GM12878 (cell line): Measurements from ENCODE around the gene SLC26A11. TPM values are rescaled to one million over a fixed set of nuclear protein-coding genes. Genes with fewer than 3 reads are reported as not detected.
A peak's percentile ranks its signal among the peaks of the same experiment; 100 is the strongest.

ENCODE experiments used
- ATAC-seq: fragments of 200-7000 bp; cut with Tn5 transposase; 3 replicates; pipeline ENCODE4 v1.9.1; 2020; ENCODE audit warnings: mild to moderate bottlenecking, moderate library complexity
- Bru-seq: library from RNA; stranded (reverse); fragments of 400-500 nt; gene quantifications from one replicate; lab custom pipeline; 2021; lab: Mats Ljungman, UMichigan
- BruChase-seq, 2 experiments: library from RNA; stranded (reverse); fragments of 400-500 nt; gene quantifications; one replicate each; lab custom pipeline; 2021; lab: Mats Ljungman, UMichigan
- BruUV-seq: library from RNA; stranded (reverse); fragments of 400-500 nt; replicated peaks from 2 replicates; lab custom pipeline; 2021; lab: Mats Ljungman, UMichigan
- CTCF ChIA-PET: fragments of 300-600 bp; sonication (Branson Sonifier 250); formaldehyde crosslinking; extraction: SDS; loops from one replicate; lab custom pipeline; 2021; ENCODE audit warnings: inconsistent platforms; lab: Yijun Ruan, JAX
- POLR2A ChIA-PET: fragments of 350-600 bp; formaldehyde crosslinking; extraction: SDS; loops from one replicate; lab custom pipeline; 2021; ENCODE audit warnings: inconsistent platforms; lab: Charles Lee
- RAD21 ChIA-PET: fragments of 300-600 bp; sonication (Branson Sonifier 250); formaldehyde crosslinking; loops from one replicate; lab custom pipeline; 2023; ENCODE audit warnings: antibody characterized with exemption; ENCODE audit not compliant: unreplicated experiment; lab: Charles Lee
- SMC1A ChIA-PET: fragments of 300-600 bp; sonication (Branson Sonifier 250); formaldehyde crosslinking; loops from one replicate; lab custom pipeline; 2023; ENCODE audit not compliant: unreplicated experiment, uncharacterized antibody; lab: Charles Lee
- DNase-seq: peaks from one replicate; pipeline ENCODE4 v3.0.0-alpha.2; 2011; ENCODE audit warnings: low read depth, low spot score
- FAIRE-seq: peaks from 3 replicates; lab custom pipeline; 2011; peaks lifted over from hg19 to GRCh38; lab: Jason Lieb, UNC
- H2AFZ ChIP-seq: 2 replicates; pipeline ENCODE4 v1.6.0; 2011; ENCODE audit warnings: low read depth, low read length, control low read depth; ENCODE audit not compliant: control insufficient read depth
- H3K27ac ChIP-seq: 2 replicates; pipeline ENCODE4 v1.5.1; 2011; ENCODE audit warnings: control low read depth; ENCODE audit not compliant: control insufficient read depth, insufficient read depth
- H3K27me3 ChIP-seq, 2 experiments: replicated peaks in 1 of 2; 2 replicates each; pipeline versions ENCODE4 v1.6.0 to v1.6.1; 2011; ENCODE audit warnings: low read length in 1 of 2; ENCODE audit not compliant: control insufficient read depth in 2 of 2, insufficient read depth in 2 of 2
- H3K36me3 ChIP-seq, 2 experiments: 2 replicates each; pipeline ENCODE4 v1.5.1; 2011; ENCODE audit warnings: low read length in 1 of 2; ENCODE audit not compliant: control insufficient read depth in 2 of 2, insufficient read depth in 2 of 2
- H3K4me1 ChIP-seq: 2 replicates; pipeline ENCODE4 v1.6.1; 2011; ENCODE audit warnings: mild to moderate bottlenecking, low read length, moderate library complexity, mixed read lengths; ENCODE audit not compliant: control insufficient read depth, insufficient read depth
- H3K4me2 ChIP-seq: 2 replicates; pipeline ENCODE4 v1.6.0; 2011; ENCODE audit warnings: control low read depth; ENCODE audit not compliant: control insufficient read depth, insufficient read depth
- H3K4me3 ChIP-seq: fragments of 200-600 bp; sonication (generic); 2 replicates; pipeline ENCODE4 v1.5.1; 2016
- H3K79me2 ChIP-seq: 2 replicates; pipeline ENCODE4 v1.6.0; 2011; ENCODE audit warnings: low read length; ENCODE audit not compliant: control insufficient read depth, insufficient read depth
- H3K9ac ChIP-seq: 2 replicates; pipeline ENCODE4 v1.8.0; 2011; ENCODE audit warnings: low read length, control low read depth, mixed read lengths; ENCODE audit not compliant: control insufficient read depth, insufficient read depth
- H3K9me3 ChIP-seq: replicated peaks from 3 replicates; pipeline ENCODE4 v1.5.1; 2011; ENCODE audit warnings: mild to moderate bottlenecking, low read length; ENCODE audit not compliant: control insufficient read depth, insufficient read depth
- H4K20me1 ChIP-seq: 2 replicates; pipeline ENCODE4 v1.6.0; 2011; ENCODE audit not compliant: control insufficient read depth, insufficient read depth
- BHLHE40 ChIP-seq, 2 experiments: fragments of 450-650 bp in 1 of 2; IDR thresholded peaks; 2 replicates each; pipeline ENCODE4 v1.6.1; 2011 to 2017; ENCODE audit warnings: low read depth in 2 of 2, borderline replicate concordance in 1 of 2, improper control_type of control experiment in 1 of 2, low read length in 1 of 2, mild to moderate bottlenecking in 1 of 2
- HDAC6 ChIP-seq: fragments of 200-600 bp; sonication (generic); IDR thresholded peaks from one replicate; pipeline ENCODE4 v1.8.0; 2017; ENCODE audit warnings: antibody characterized with exemption; ENCODE audit not compliant: unreplicated experiment
- IRF3 ChIP-seq: fragments of 450-650 bp; IDR thresholded peaks from 2 replicates; pipeline ENCODE4 v1.6.1; 2014; ENCODE audit warnings: mild to moderate bottlenecking
- LARP7 ChIP-seq: fragments of 450-650 bp; IDR thresholded peaks from 2 replicates; pipeline ENCODE4 v1.6.1; 2017; ENCODE audit warnings: mild to moderate bottlenecking
- MEF2B ChIP-seq: fragments of 450-650 bp; IDR thresholded peaks from 2 replicates; pipeline ENCODE4 v1.6.1; 2018; ENCODE audit warnings: mild to moderate bottlenecking, moderate library complexity; ENCODE audit not compliant: partially characterized antibody, poor library complexity, severe bottlenecking
- MTA3 ChIP-seq: IDR thresholded peaks from 2 replicates; pipeline ENCODE4 v1.6.1; 2012; ENCODE audit warnings: low read length, inconsistent platforms, borderline replicate concordance
- PAX8 ChIP-seq: fragments of 450-650 bp; IDR thresholded peaks from 2 replicates; pipeline ENCODE4 v1.6.1; 2017; ENCODE audit warnings: mild to moderate bottlenecking, moderate library complexity
- POLR2A ChIP-seq: IDR thresholded peaks from 2 replicates; pipeline ENCODE4 v1.6.1; 2011; ENCODE audit warnings: low read depth, mild to moderate bottlenecking, low read length
- POLR2AphosphoS5 ChIP-seq: IDR thresholded peaks from 2 replicates; pipeline ENCODE4 v1.6.1; 2011; ENCODE audit warnings: mild to moderate bottlenecking, low read length, inconsistent platforms
- RAD21 ChIP-seq: IDR thresholded peaks from 2 replicates; pipeline ENCODE4 v1.6.1; 2011; ENCODE audit warnings: mild to moderate bottlenecking, low read depth, low read length, moderate library complexity; ENCODE audit not compliant: insufficient read depth
- USF1 ChIP-seq: IDR thresholded peaks from 2 replicates; pipeline ENCODE4 v1.6.1; 2011; ENCODE audit warnings: borderline replicate concordance, low read depth, mild to moderate bottlenecking, moderate library complexity, mixed read lengths, low read length; ENCODE audit not compliant: insufficient read depth; ENCODE audit errors: extremely low read length
- ZBTB11 ChIP-seq: fragments of 450-650 bp; formaldehyde crosslinking; IDR thresholded peaks from 2 replicates; pipeline ENCODE4 v1.5.0; 2022; ENCODE audit warnings: mild to moderate bottlenecking, missing genetic modification characterization
- ZZZ3 ChIP-seq: IDR thresholded peaks from 2 replicates; pipeline ENCODE4 v1.6.1; 2011; ENCODE audit warnings: low read depth; ENCODE audit not compliant: control insufficient read depth, insufficient read length
- WGBS: methylation state at CpG from one replicate; pipeline ENCODE4 v1.1.6; 2016; ENCODE audit warnings: low lambda C conversion rate; ENCODE audit not compliant: insufficient replicate concordance, insufficient coverage; ENCODE audit errors: missing lambda C conversion rate; 5-methylcytosine and 5-hydroxymethylcytosine counted together
- in situ Hi-C: fragments of 300-500 bp; cut with MboI; formaldehyde crosslinking; loops from 9 replicates; pipeline ENCODE4 v1.14.3; 2018; ENCODE audit warnings: mixed read lengths
- intact Hi-C: fragments of 100-400 bp; cut with micrococcal nuclease; formaldehyde crosslinking; loops from one replicate; pipeline ENCODE4 v1.14.2; 2022; ENCODE audit not compliant: unreplicated experiment
- long read RNA-seq, 2 experiments: library from polyadenylated mRNA; unstranded; transcript quantifications; one replicate each; pipeline ENCODE4 v2.0.0, GENCODE V29; 2019 to 2020
- polyA minus RNA-seq, 3 experiments: library from RNA; depleted of rRNA, polyadenylated mRNA; stranded (reverse); fragments of >200 nt; gene quantifications; 2 replicates each; pipeline ENCODE4 v1.2.3, GENCODE V29; 2011
- polyA plus RNA-seq, 11 experiments: library from polyadenylated mRNA; depleted of rRNA in 4 of 11; unstranded in 6 of 11; stranded (reverse) in 5 of 11; fragments of >200 nt; fragmentation: Nextera tagmentation in 4 of 11; fragmentation: Illumina TruSeq in 1 of 11; extraction: Ambion mirVana in 4 of 11; extraction: Trizol in 1 of 11; gene quantifications; 1 replicate in 1 of 11; 2 replicates in 10 of 11; pipeline versions ENCODE4 v1.2.1 to v1.2.3, GENCODE V29; 2011 to 2016; ENCODE audit warnings: inconsistent platforms in 2 of 11, missing spikeins in 2 of 11, low read depth in 1 of 11
- total RNA-seq, 4 experiments: library from RNA; depleted of rRNA in 3 of 4; stranded (reverse); fragments of >200 nt in 3 of 4; fragmentation: Illumina TruSeq in 1 of 4; extraction: Trizol in 1 of 4; gene quantifications; 2 replicates each; pipeline versions ENCODE4 v1.2.1 to v1.2.3, GENCODE V29; 2013 to 2021

The SLC26A11 gene
- total RNA-seq (2013; cell fraction: nucleolus; rRNA removed) = 14.5 and 18.3 TPM in 2 replicates
- total RNA-seq (2014; rRNA removed) (2.1 and 3.3 TPM in 2 replicates), total RNA-seq (2014; rRNA removed; fragmentation: Illumina TruSeq; extraction: Trizol) (0.46 and 0.54 TPM in 2 replicates), total RNA-seq (2021) (1.5 and 2.2 TPM in 2 replicates), polyA plus RNA-seq (2011; rRNA removed) (0.36 and 0.65 TPM in 2 replicates), polyA plus RNA-seq (2014; fragmentation: Illumina TruSeq; extraction: Trizol) (0.22 and 0.73 TPM in 2 replicates), polyA plus RNA-seq (2014; fragmentation: Nextera tagmentation; extraction: Ambion mirVana) (under 1 TPM in 1 of 2 experiments, not detected in 1; 0.05 TPM), polyA plus RNA-seq (2014; rRNA removed) (4.1 TPM in 2 replicates), polyA plus RNA-seq (2016; fragmentation: Nextera tagmentation; extraction: Ambion mirVana) (1 to 10 TPM; 1.2 to 2.2 TPM), polyA minus RNA-seq (2011; rRNA and poly(A)+ RNA removed) (0.44 and 0.46 TPM in 2 replicates), Bru-seq, nascent RNA (percentile 51 among the genes with signal in this experiment), BruChase-seq, experiment 1, labeled RNA remaining after a 6-hour chase (percentile 55 among the genes with signal in this experiment), BruChase-seq, experiment 2, labeled RNA remaining after a 2-hour chase (percentile 53 among the genes with signal in this experiment)
- polyA plus RNA-seq (2011; ENCODE audit: low read depth) = 2.1 TPM
- 1.0 and 1.4 TPM in 2 replicates for polyA plus RNA-seq (2011; cell fraction: cytosol; rRNA removed)
- polyA plus RNA-seq (2011; cell fraction: nucleus; rRNA removed) = 12.5 and 13.2 TPM in 2 replicates
- 4.4 and 5.4 TPM in 2 replicates for polyA plus RNA-seq (2012)
- not detected in 2 replicates for polyA minus RNA-seq (2011; cell fraction: cytosol; rRNA and poly(A)+ RNA removed)
- 2.8 and 4.0 TPM in 2 replicates for polyA minus RNA-seq (2011; cell fraction: nucleus; rRNA and poly(A)+ RNA removed)
- long read RNA-seq, experiment 1 = 0 reads
- long read RNA-seq, experiment 2 = 0 reads

- H3K79me2 ChIP-seq = peaks cover 4% of the 10 kb centered on the region
- WGBS = 2% methylated on average over 28 of the region's 77 CpGs
- peaks cover 4% of the 10 kb centered on the region for H3K4me1 ChIP-seq
- peak within 1 kb of the TSS; percentile 94 for H3K4me3 ChIP-seq
- BruUV-seq = no TSS peak
- peak within 1 kb of the TSS; percentile 90 for H3K4me2 ChIP-seq
- peak within 1 kb of the TSS; percentile 75 for H3K27ac ChIP-seq
- peak within 1 kb of the TSS; percentile 80 for H3K9ac ChIP-seq
- no peaks in the 10 kb centered on the region for H3K9me3 ChIP-seq
- H3K27me3 ChIP-seq = no peaks in the 10 kb centered on the region
- H3K36me3 ChIP-seq = peaks cover 0 to 5% of the 10 kb centered on the region in 2 experiments; a peak in 2 of 4 replicates
- in situ Hi-C loops = no loop called here
- ATAC-seq = peak; percentile 85
- SMC1A ChIA-PET = interaction anchor here (1.0 to 2.0 kb wide), 2 partner anchors 24 to 46 kb away, joined by 4 to 8 read pairs; no protein-coding TSS in a partner anchor
- POLR2A ChIA-PET = interaction anchor here (0.6 to 1.5 kb wide), 5 partner anchors 14 to 519 kb away, joined by 3 to 4 read pairs (median 3); no protein-coding TSS in a partner anchor
- CTCF ChIA-PET = no interaction called here
- no peak for FAIRE-seq
- H2AFZ ChIP-seq = peak within 1 kb of the TSS; percentile 78
- intact Hi-C loops = no loop called here
- H4K20me1 ChIP-seq = no peaks in the 10 kb centered on the region; the same call in 1 of the 2 replicates
- no peak for DNase-seq
- RAD21 ChIA-PET = interaction anchor here (2.2 kb wide), 1 partner anchor 43 kb away, joined by 10 read pairs; no protein-coding TSS in a partner anchor
- TF ChIP-seq BHLHE40 (IDR thresholded peaks at IDR 0.05; ENCODE audit: borderline replicate concordance in 1 of 2, low read depth in 2 of 2, low read length in 1 of 2) = peak; percentile 44 to 90; a peak in 3 of 4 replicates
- TF ChIP-seq POLR2AphosphoS5 = no peak
- no peak for TF ChIP-seq ZZZ3
- peak; percentile 73 for TF ChIP-seq POLR2A
- TF ChIP-seq ZBTB11 = no peak
- TF ChIP-seq MTA3 = no peak
- TF ChIP-seq MEF2B = peak; percentile 37
- TF ChIP-seq LARP7 = peak; percentile 39; the same call in 1 of the 2 replicates
- no peak for TF ChIP-seq PAX8
- no peak for TF ChIP-seq RAD21
- TF ChIP-seq IRF3 = no peak
- peak; percentile 84 for TF ChIP-seq USF1
- peak; percentile 36 for TF ChIP-seq HDAC6
Measured at GRCh38 chr17:80220054-80220735, at the start of gene SLC26A11, which contains the start of gene SGSH. Gene SLC26A11, plus strand, starts transcription at chr17:80220427. Its CDS starts 1,134 bp downstream, at chr17:80221561. Gene SGSH, minus strand, starts transcription at chr17:80220333. Its CDS starts 20 bp downstream, at chr17:80220313.
